ENCODE results near the gene AREL1.

The AREL1 gene

DNA sequence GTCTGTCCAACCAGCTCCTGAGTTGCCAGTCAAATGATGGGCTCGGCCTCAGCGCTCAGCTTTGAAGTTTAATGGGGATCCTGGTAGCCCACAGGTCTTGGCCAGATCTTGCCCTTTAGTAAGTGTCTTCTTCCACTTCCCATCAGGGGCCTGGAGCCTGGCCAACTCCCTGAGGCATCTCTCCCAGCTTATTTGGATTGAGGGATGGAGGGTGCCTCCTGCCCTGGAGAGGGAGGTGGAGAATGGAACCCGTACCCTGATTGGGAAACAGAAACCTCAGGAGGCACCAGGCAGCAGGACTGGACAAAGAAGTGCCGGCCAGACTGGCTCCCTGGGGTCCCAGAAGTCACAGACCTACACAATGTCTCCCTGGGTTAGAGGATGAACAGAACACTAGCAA, 60.3 kb downstream of the AREL1 start:
- WGBS, 2 experiments = 78% methylated on average over 4 of the region's 4 CpGs
- peaks cover 3% of the 10 kb centered on the region for H3K4me1 ChIP-seq (ENCODE audit: control insufficient read depth, insufficient read depth, low read length)

GRCh38 chr14:74650927-74651686, 61.8 kb downstream of the AREL1 start:
- no peak overlapping the region for H3K27ac ChIP-seq (ENCODE audit: insufficient read depth, low read depth, low read length, poor library complexity, severe bottlenecking)
- no peaks in the 10 kb centered on the region for H3K36me3 ChIP-seq (ENCODE audit: control insufficient read depth, insufficient read depth, low read length)
- H3K9me3 ChIP-seq (ENCODE audit: control insufficient read depth, low read length) = no peaks in the 10 kb centered on the region
- H3K4me1 ChIP-seq (ENCODE audit: control insufficient read depth, insufficient read depth, low read length) = peaks cover 5% of the 10 kb centered on the region
- 95 to 100% methylated on average over 1 of the region's 1 CpG for WGBS, 2 experiments
- H3K4me3 ChIP-seq (ENCODE audit: insufficient read depth, low read depth, low read length) = no peak overlapping the region
- no peaks in the 10 kb centered on the region for H3K27me3 ChIP-seq (ENCODE audit: control insufficient read depth, insufficient read depth, low read length, poor library complexity, severe bottlenecking)

More for the DNA sequence above, 60.3 kb downstream of the AREL1 start:
- H3K36me3 ChIP-seq (ENCODE audit: control insufficient read depth, insufficient read depth, low read length) = no peaks in the 10 kb centered on the region
- no peak overlapping the region for H3K4me3 ChIP-seq (ENCODE audit: insufficient read depth, low read depth, low read length)
- no peaks in the 10 kb centered on the region for H3K27me3 ChIP-seq (ENCODE audit: control insufficient read depth, insufficient read depth, low read length, poor library complexity, severe bottlenecking)
- no peak overlapping the region for H3K27ac ChIP-seq (ENCODE audit: insufficient read depth, low read depth, low read length, poor library complexity, severe bottlenecking)
- no peaks in the 10 kb centered on the region for H3K9me3 ChIP-seq (ENCODE audit: control insufficient read depth, low read length)

DNA sequence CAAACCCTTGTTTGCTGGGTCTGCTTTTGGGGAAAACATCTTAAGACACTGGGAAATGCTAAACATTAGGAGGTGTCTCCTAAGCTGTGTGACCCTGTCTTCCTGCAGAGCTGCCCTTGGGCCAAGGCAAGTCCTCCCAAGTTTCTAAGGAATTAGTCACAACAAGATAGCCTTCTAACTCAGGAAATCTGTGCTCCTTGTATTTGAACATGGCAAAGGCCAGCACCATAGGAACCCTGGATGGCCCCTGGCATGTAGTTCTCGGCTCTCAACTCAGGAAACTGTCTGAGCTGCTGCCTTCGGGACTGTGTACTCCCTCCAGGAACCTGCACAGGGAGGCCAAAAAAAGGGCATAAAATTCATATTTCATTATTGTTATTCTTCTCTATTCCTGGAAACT, 63.2 kb downstream of the AREL1 start:
- Histone ChIP-seq H3K27me3 (ENCODE audit: control insufficient read depth, insufficient read depth, low read length, poor library complexity, severe bottlenecking) (no peaks in the 10 kb centered on the region), H3K27ac (ENCODE audit: insufficient read depth, low read depth, low read length, poor library complexity, severe bottlenecking) (no peak overlapping the region), H3K36me3 (ENCODE audit: control insufficient read depth, insufficient read depth, low read length) (no peaks in the 10 kb centered on the region), H3K9me3 (ENCODE audit: control insufficient read depth, low read length) (no peaks in the 10 kb centered on the region), H3K4me3 (ENCODE audit: insufficient read depth, low read depth, low read length) (no peak overlapping the region), H3K4me1 (ENCODE audit: control insufficient read depth, insufficient read depth, low read length) (peaks cover 5% of the 10 kb centered on the region)
- 88 to 96% methylated on average over 2 of the region's 2 CpGs for WGBS, 2 experiments

DNA sequence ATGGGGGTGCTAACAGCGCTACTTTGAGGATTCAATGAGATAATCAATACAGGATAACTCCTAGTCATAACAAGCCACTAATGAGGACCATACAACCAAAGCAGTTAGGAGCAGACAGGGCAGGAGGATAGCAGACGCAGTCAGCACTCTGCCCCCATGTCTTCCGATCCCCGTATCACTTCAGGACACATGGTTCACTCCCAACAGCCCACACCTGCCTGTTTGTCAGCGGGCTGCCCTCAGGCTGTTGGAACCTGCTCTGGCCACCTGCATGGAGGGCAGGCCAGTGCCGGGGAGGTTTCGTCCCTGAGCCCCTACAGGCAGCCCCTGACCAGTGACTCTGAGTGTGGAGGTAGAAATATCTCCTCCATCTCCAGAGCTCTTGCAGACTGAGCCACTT, 63.7 kb downstream of the AREL1 start:
- Histone ChIP-seq H3K9me3 (ENCODE audit: control insufficient read depth, low read length) (no peaks in the 10 kb centered on the region), H3K36me3 (ENCODE audit: control insufficient read depth, insufficient read depth, low read length) (no peaks in the 10 kb centered on the region), H3K4me3 (ENCODE audit: insufficient read depth, low read depth, low read length) (no peak overlapping the region), H3K27me3 (ENCODE audit: control insufficient read depth, insufficient read depth, low read length, poor library complexity, severe bottlenecking) (no peaks in the 10 kb centered on the region), H3K27ac (ENCODE audit: insufficient read depth, low read depth, low read length, poor library complexity, severe bottlenecking) (no peak overlapping the region), H3K4me1 (ENCODE audit: control insufficient read depth, insufficient read depth, low read length) (peaks cover 5% of the 10 kb centered on the region)
- WGBS, 2 experiments = 79 to 84% methylated on average over 7 of the region's 7 CpGs

GRCh38 chr14:74648601-74649000, 64.3 kb downstream of the AREL1 start:
- H3K27me3 ChIP-seq (ENCODE audit: control insufficient read depth, insufficient read depth, low read length, poor library complexity, severe bottlenecking) = no peaks in the 10 kb centered on the region
- H3K4me1 ChIP-seq (ENCODE audit: control insufficient read depth, insufficient read depth, low read length) = peaks cover 5% of the 10 kb centered on the region
- H3K4me3 ChIP-seq (ENCODE audit: insufficient read depth, low read depth, low read length) = no peak overlapping the region
- WGBS, 2 experiments = 82 to 84% methylated on average over 7 of the region's 7 CpGs
- no peaks in the 10 kb centered on the region for H3K9me3 ChIP-seq (ENCODE audit: control insufficient read depth, low read length)
- H3K36me3 ChIP-seq (ENCODE audit: control insufficient read depth, insufficient read depth, low read length) = no peaks in the 10 kb centered on the region
- no peak overlapping the region for H3K27ac ChIP-seq (ENCODE audit: insufficient read depth, low read depth, low read length, poor library complexity, severe bottlenecking)

GRCh38 chr14:74647678-74648461, 65.0 kb downstream of the AREL1 start:
- Histone ChIP-seq H3K4me1 (ENCODE audit: control insufficient read depth, insufficient read depth, low read length) (peaks cover 5% of the 10 kb centered on the region), H3K27ac (ENCODE audit: insufficient read depth, low read depth, low read length, poor library complexity, severe bottlenecking) (no peak overlapping the region), H3K27me3 (ENCODE audit: control insufficient read depth, insufficient read depth, low read length, poor library complexity, severe bottlenecking) (no peaks in the 10 kb centered on the region), H3K4me3 (ENCODE audit: insufficient read depth, low read depth, low read length) (no peak overlapping the region), H3K9me3 (ENCODE audit: control insufficient read depth, low read length) (no peaks in the 10 kb centered on the region), H3K36me3 (ENCODE audit: control insufficient read depth, insufficient read depth, low read length) (no peaks in the 10 kb centered on the region)
- 65 to 72% methylated on average over 7 of the region's 7 CpGs for WGBS, 2 experiments

DNA sequence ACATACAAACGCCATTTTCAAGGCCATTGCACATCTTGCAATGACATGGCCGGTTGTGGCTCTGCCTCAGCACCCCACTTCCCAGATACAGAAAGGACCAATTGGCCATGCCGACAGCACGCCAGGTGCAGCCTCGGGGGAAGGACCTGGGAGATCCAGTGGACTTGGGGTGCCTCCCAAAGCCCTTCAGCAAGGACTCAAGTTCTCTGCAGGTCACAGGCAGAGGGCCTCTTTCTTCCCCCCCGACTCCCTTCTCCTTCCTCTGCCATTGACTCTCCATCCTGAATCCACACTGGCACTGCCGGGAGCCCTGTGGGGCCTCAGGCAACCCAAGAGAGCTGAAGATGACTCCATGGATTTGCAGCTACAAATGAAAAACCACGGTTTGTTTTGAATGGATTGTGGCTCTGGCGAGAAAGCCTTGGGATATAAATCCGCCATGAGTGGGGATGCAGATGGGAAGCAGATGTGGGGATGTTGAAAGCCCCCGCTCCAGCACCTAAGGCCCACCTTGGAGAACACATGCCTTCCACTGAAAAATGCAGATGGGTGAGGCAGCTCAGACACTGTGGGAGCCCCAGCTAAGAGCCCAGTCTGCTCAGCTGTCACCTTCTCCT, 65.7 kb downstream of the AREL1 start:
- Histone ChIP-seq H3K27me3 (ENCODE audit: control insufficient read depth, insufficient read depth, low read length, poor library complexity, severe bottlenecking) (no peaks in the 10 kb centered on the region), H3K4me3 (ENCODE audit: insufficient read depth, low read depth, low read length) (no peak overlapping the region), H3K9me3 (ENCODE audit: control insufficient read depth, low read length) (no peaks in the 10 kb centered on the region), H3K4me1 (ENCODE audit: control insufficient read depth, insufficient read depth, low read length) (peaks cover 5% of the 10 kb centered on the region), H3K27ac (ENCODE audit: insufficient read depth, low read depth, low read length, poor library complexity, severe bottlenecking) (no peak overlapping the region), H3K36me3 (ENCODE audit: control insufficient read depth, insufficient read depth, low read length) (no peaks in the 10 kb centered on the region)
- 95 to 96% methylated on average over 11 of the region's 11 CpGs for WGBS, 2 experiments

- Histone ChIP-seq H3K27ac (ENCODE audit: insufficient read depth, low read depth, low read length, poor library complexity, severe bottlenecking) (no peak overlapping the region), H3K4me3 (ENCODE audit: insufficient read depth, low read depth, low read length) (no peak overlapping the region), H3K4me1 (ENCODE audit: control insufficient read depth, insufficient read depth, low read length) (peaks cover 5% of the 10 kb centered on the region), H3K27me3 (ENCODE audit: control insufficient read depth, insufficient read depth, low read length, poor library complexity, severe bottlenecking) (no peaks in the 10 kb centered on the region), H3K9me3 (ENCODE audit: control insufficient read depth, low read length) (no peaks in the 10 kb centered on the region), H3K36me3 (ENCODE audit: control insufficient read depth, insufficient read depth, low read length) (no peaks in the 10 kb centered on the region)
- WGBS, 2 experiments = 89 to 91% methylated on average over 13 of the region's 13 CpGs
Measured at GRCh38 chr14:74645756-74646470, 67.0 kb downstream of the AREL1 start.

DNA sequence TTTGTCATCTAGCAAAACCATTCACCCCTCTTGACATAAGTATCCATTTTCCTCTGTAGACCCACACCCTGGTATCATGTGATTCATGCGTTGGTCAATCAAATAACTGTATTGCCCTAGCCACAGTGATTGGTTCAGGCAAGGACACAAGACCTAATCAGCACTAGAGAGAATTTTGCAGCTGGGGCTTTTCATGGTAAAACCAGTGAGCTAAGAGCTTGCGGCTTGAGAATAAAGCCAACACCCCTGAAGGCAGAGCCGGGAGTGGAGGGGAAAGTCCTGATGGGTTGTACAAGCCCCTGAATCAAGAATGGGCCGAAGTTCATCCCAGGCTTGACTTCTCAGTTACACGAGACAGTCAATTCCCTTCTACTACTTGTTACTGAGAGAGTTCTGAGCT, 67.6 kb downstream of the AREL1 start:
- WGBS, 2 experiments = 89 to 95% methylated on average over 5 of the region's 5 CpGs
- Histone ChIP-seq H3K4me1 (ENCODE audit: control insufficient read depth, insufficient read depth, low read length) (peaks cover 5% of the 10 kb centered on the region), H3K36me3 (ENCODE audit: control insufficient read depth, insufficient read depth, low read length) (no peaks in the 10 kb centered on the region), H3K9me3 (ENCODE audit: control insufficient read depth, low read length) (no peaks in the 10 kb centered on the region), H3K4me3 (ENCODE audit: insufficient read depth, low read depth, low read length) (no peak overlapping the region), H3K27me3 (ENCODE audit: control insufficient read depth, insufficient read depth, low read length, poor library complexity, severe bottlenecking) (no peaks in the 10 kb centered on the region), H3K27ac (ENCODE audit: insufficient read depth, low read depth, low read length, poor library complexity, severe bottlenecking) (no peak overlapping the region)
